Measurements from ENCODE around the gene SFT2D3.

Gene SFT2D3

GRCh38 chr2:127678991-127679390 lies 22.3 kb upstream of the SFT2D3 start:
- Histone ChIP-seq H4K8ac (ENCODE audit: low read depth, low read length) (no peak overlapping the region), H3K27ac (ENCODE audit: low read depth, low read length) (no peak overlapping the region), H3K4me3 (ENCODE audit: low read length) (no peak overlapping the region), H2BK5ac (ENCODE audit: low read length) (no peak overlapping the region), H2BK120ac (ENCODE audit: low read depth, low read length) (no peak overlapping the region), H3K18ac (ENCODE audit: low read length) (no peak overlapping the region), H3K36me3 (ENCODE audit: control insufficient read depth, insufficient read depth, low read length) (no peaks in the 10 kb centered on the region), H3K9ac (ENCODE audit: low read length) (no peak overlapping the region), H4K5ac (ENCODE audit: low read length) (no peak overlapping the region), H3K4me2 (ENCODE audit: low read length) (no peak overlapping the region), H3K27me3 (ENCODE audit: insufficient read depth, low read length, poor library complexity) (peaks cover 7% of the 10 kb centered on the region), H2AK5ac (ENCODE audit: low read length) (no peak overlapping the region), H3K79me1 (ENCODE audit: low read length) (no peaks in the 10 kb centered on the region), H2BK15ac (replicated peaks; ENCODE audit: low read depth) (no peak overlapping the region), H3K79me2 (ENCODE audit: control insufficient read depth, insufficient read depth, low read length) (no peaks in the 10 kb centered on the region), H3K56ac (ENCODE audit: low read length) (no peak overlapping the region), H3K4ac (ENCODE audit: low read depth, low read length) (no peak overlapping the region), H3K23ac (ENCODE audit: low read length) (no peak overlapping the region), H3K4me1 (ENCODE audit: control insufficient read depth, low read depth, low read length) (no peaks in the 10 kb centered on the region)
- DNase-seq = no peak
- no CpG with 5 or more reads among the region's 6 CpGs for WGBS (ENCODE audit: extremely low coverage, insufficient coverage, low lambda C conversion rate)

GRCh38 chr2:127679680-127680361 lies 21.5 kb upstream of the SFT2D3 start:
- H3K4me3 ChIP-seq (ENCODE audit: low read length) = no peak overlapping the region
- no peaks in the 10 kb centered on the region for H3K79me1 ChIP-seq (ENCODE audit: low read length)
- no peaks in the 10 kb centered on the region for H3K36me3 ChIP-seq (ENCODE audit: control insufficient read depth, insufficient read depth, low read length)
- H3K9ac ChIP-seq (ENCODE audit: low read length) = no peak overlapping the region
- H3K27me3 ChIP-seq (ENCODE audit: insufficient read depth, low read length, poor library complexity) = peaks cover 7% of the 10 kb centered on the region
- H3K27ac ChIP-seq (ENCODE audit: low read depth, low read length) = no peak overlapping the region
- no peaks in the 10 kb centered on the region for H3K79me2 ChIP-seq (ENCODE audit: control insufficient read depth, insufficient read depth, low read length)
- DNase-seq = no peak
- H3K4me1 ChIP-seq (ENCODE audit: control insufficient read depth, low read depth, low read length) = no peaks in the 10 kb centered on the region
- no CpG with 5 or more reads among the region's 15 CpGs for WGBS (ENCODE audit: extremely low coverage, insufficient coverage, low lambda C conversion rate)
- no peak overlapping the region for H2BK5ac ChIP-seq (ENCODE audit: low read length)
- H3K23ac ChIP-seq (ENCODE audit: low read length) = no peak overlapping the region
- H4K8ac ChIP-seq (ENCODE audit: low read depth, low read length) = no peak overlapping the region
- H3K18ac ChIP-seq (ENCODE audit: low read length) = no peak overlapping the region
- no peak overlapping the region for H2BK120ac ChIP-seq (ENCODE audit: low read depth, low read length)
- no peak overlapping the region for H2BK15ac ChIP-seq (replicated peaks; ENCODE audit: low read depth)
- H2AK5ac ChIP-seq (ENCODE audit: low read length) = no peak overlapping the region
- no peak overlapping the region for H4K5ac ChIP-seq (ENCODE audit: low read length)
- no peak overlapping the region for H3K56ac ChIP-seq (ENCODE audit: low read length)
- no peak overlapping the region for H3K4ac ChIP-seq (ENCODE audit: low read depth, low read length)
- no peak overlapping the region for H3K4me2 ChIP-seq (ENCODE audit: low read length)

- no peak overlapping the region for H2AK5ac ChIP-seq (ENCODE audit: low read length)
- H3K18ac ChIP-seq (ENCODE audit: low read length) = no peak overlapping the region
- no peak overlapping the region for H4K5ac ChIP-seq (ENCODE audit: low read length)
- H3K56ac ChIP-seq (ENCODE audit: low read length) = no peak overlapping the region
- no peak overlapping the region for H2BK5ac ChIP-seq (ENCODE audit: low read length)
- H2BK120ac ChIP-seq (ENCODE audit: low read depth, low read length) = no peak overlapping the region
- no peak overlapping the region for H3K9ac ChIP-seq (ENCODE audit: low read length)
- H3K36me3 ChIP-seq (ENCODE audit: control insufficient read depth, insufficient read depth, low read length) = no peaks in the 10 kb centered on the region
- H3K4me2 ChIP-seq (ENCODE audit: low read length) = no peak overlapping the region
- peaks cover 4% of the 10 kb centered on the region for H3K27me3 ChIP-seq (ENCODE audit: insufficient read depth, low read length, poor library complexity)
- H2BK15ac ChIP-seq (replicated peaks; ENCODE audit: low read depth) = no peak overlapping the region
- H3K23ac ChIP-seq (ENCODE audit: low read length) = no peak overlapping the region
- H3K79me2 ChIP-seq (ENCODE audit: control insufficient read depth, insufficient read depth, low read length) = no peaks in the 10 kb centered on the region
- H4K8ac ChIP-seq (ENCODE audit: low read depth, low read length) = no peak overlapping the region
- no peak overlapping the region for H3K27ac ChIP-seq (ENCODE audit: low read depth, low read length)
- H3K79me1 ChIP-seq (ENCODE audit: low read length) = no peaks in the 10 kb centered on the region
- WGBS (ENCODE audit: extremely low coverage, insufficient coverage, low lambda C conversion rate) = no CpG with 5 or more reads among the region's 19 CpGs
- no peak for DNase-seq
- H3K4ac ChIP-seq (ENCODE audit: low read depth, low read length) = no peak overlapping the region
- H3K4me3 ChIP-seq (ENCODE audit: low read length) = no peak overlapping the region
- H3K4me1 ChIP-seq (ENCODE audit: control insufficient read depth, low read depth, low read length) = no peaks in the 10 kb centered on the region
Measured at GRCh38 chr2:127680706-127681287, 20.5 kb upstream of the SFT2D3 start.

GRCh38 chr2:127681288-127681804 lies 20.0 kb upstream of the SFT2D3 start:
- H2AK5ac ChIP-seq (ENCODE audit: low read length) = no peak overlapping the region
- H3K4ac ChIP-seq (ENCODE audit: low read depth, low read length) = no peak overlapping the region
- WGBS (ENCODE audit: extremely low coverage, insufficient coverage, low lambda C conversion rate) = no CpG with 5 or more reads among the region's 25 CpGs
- H3K27ac ChIP-seq (ENCODE audit: low read depth, low read length) = no peak overlapping the region
- H3K4me2 ChIP-seq (ENCODE audit: low read length) = no peak overlapping the region
- no peak overlapping the region for H3K23ac ChIP-seq (ENCODE audit: low read length)
- H3K36me3 ChIP-seq (ENCODE audit: control insufficient read depth, insufficient read depth, low read length) = no peaks in the 10 kb centered on the region
- H4K8ac ChIP-seq (ENCODE audit: low read depth, low read length) = no peak overlapping the region
- no peak overlapping the region for H4K5ac ChIP-seq (ENCODE audit: low read length)
- no peak overlapping the region for H2BK15ac ChIP-seq (replicated peaks; ENCODE audit: low read depth)
- H3K4me1 ChIP-seq (ENCODE audit: control insufficient read depth, low read depth, low read length) = no peaks in the 10 kb centered on the region
- H3K27me3 ChIP-seq (ENCODE audit: insufficient read depth, low read length, poor library complexity) = no peaks in the 10 kb centered on the region
- no peaks in the 10 kb centered on the region for H3K79me1 ChIP-seq (ENCODE audit: low read length)
- H3K18ac ChIP-seq (ENCODE audit: low read length) = no peak overlapping the region
- H3K79me2 ChIP-seq (ENCODE audit: control insufficient read depth, insufficient read depth, low read length) = no peaks in the 10 kb centered on the region
- no peak overlapping the region for H3K4me3 ChIP-seq (ENCODE audit: low read length)
- H2BK120ac ChIP-seq (ENCODE audit: low read depth, low read length) = no peak overlapping the region
- H3K9ac ChIP-seq (ENCODE audit: low read length) = no peak overlapping the region
- H2BK5ac ChIP-seq (ENCODE audit: low read length) = no peak overlapping the region
- H3K56ac ChIP-seq (ENCODE audit: low read length) = no peak overlapping the region
- no peak for DNase-seq

GRCh38 chr2:127681976-127682857 lies 19.1 kb upstream of the SFT2D3 start:
- Histone ChIP-seq H2BK120ac (ENCODE audit: low read depth, low read length) (no peak overlapping the region), H2AK5ac (ENCODE audit: low read length) (no peak overlapping the region), H4K8ac (ENCODE audit: low read depth, low read length) (no peak overlapping the region), H3K56ac (ENCODE audit: low read length) (no peak overlapping the region), H3K79me1 (ENCODE audit: low read length) (no peaks in the 10 kb centered on the region), H3K4me2 (ENCODE audit: low read length) (no peak overlapping the region), H3K79me2 (ENCODE audit: control insufficient read depth, insufficient read depth, low read length) (no peaks in the 10 kb centered on the region), H3K4ac (ENCODE audit: low read depth, low read length) (no peak overlapping the region), H3K23ac (ENCODE audit: low read length) (no peak overlapping the region), H2BK5ac (ENCODE audit: low read length) (no peak overlapping the region), H3K9ac (ENCODE audit: low read length) (no peak overlapping the region), H3K4me1 (ENCODE audit: control insufficient read depth, low read depth, low read length) (no peaks in the 10 kb centered on the region), H3K36me3 (ENCODE audit: control insufficient read depth, insufficient read depth, low read length) (no peaks in the 10 kb centered on the region), H3K18ac (ENCODE audit: low read length) (no peak overlapping the region), H3K27me3 (ENCODE audit: insufficient read depth, low read length, poor library complexity) (no peaks in the 10 kb centered on the region), H3K27ac (ENCODE audit: low read depth, low read length) (no peak overlapping the region), H3K4me3 (ENCODE audit: low read length) (no peak overlapping the region), H2BK15ac (replicated peaks; ENCODE audit: low read depth) (no peak overlapping the region), H4K5ac (ENCODE audit: low read length) (no peak overlapping the region)
- DNase-seq = no peak
- no CpG with 5 or more reads among the region's 6 CpGs for WGBS (ENCODE audit: extremely low coverage, insufficient coverage, low lambda C conversion rate)

Measured in mesendoderm (in vitro differentiated cells).